Smooth muscle cell (in vitro differentiated cells): ENCODE measurements around the gene LGALSL. TPM values are rescaled to one million over a fixed set of nuclear protein-coding genes. Genes with fewer than 3 reads are reported as not detected.

ENCODE experiments used
- DNase-seq: peaks from one replicate; lab custom pipeline; 2025; ENCODE audit not compliant: unreplicated experiment; lab: John Stamatoyannopoulos, UW
- H2AFZ ChIP-seq: fragments of 200-600 bp; sonication (generic); 2 replicates; pipeline ENCODE4 v1.6.0; 2016; ENCODE audit warnings: antibody characterized with exemption, low read depth, mild to moderate bottlenecking
- H3F3A ChIP-seq: fragments of 200-600 bp; sonication (generic); 2 replicates; pipeline ENCODE4 v1.6.0; 2017; ENCODE audit warnings: antibody characterized with exemption, low read depth
- H3K27ac ChIP-seq: fragments of 200-600 bp; sonication (generic); 2 replicates; pipeline ENCODE4 v1.5.1; 2016; ENCODE audit warnings: low read depth, mild to moderate bottlenecking
- H3K27me3 ChIP-seq: fragments of 200-600 bp; sonication (generic); 2 replicates; pipeline ENCODE4 v1.6.1; 2016; ENCODE audit warnings: low read depth, mild to moderate bottlenecking
- H3K36me3 ChIP-seq: fragments of 200-600 bp; sonication (generic); 2 replicates; pipeline ENCODE4 v1.5.1; 2016; ENCODE audit warnings: low read depth
- H3K4me1 ChIP-seq: fragments of 200-600 bp; sonication (generic); 2 replicates; pipeline ENCODE4 v1.5.1; 2016; ENCODE audit warnings: low read depth
- H3K4me2 ChIP-seq: fragments of 200-600 bp; sonication (generic); 2 replicates; pipeline ENCODE4 v1.6.0; 2016; ENCODE audit warnings: mild to moderate bottlenecking
- H3K4me3 ChIP-seq: fragments of 200-600 bp; sonication (generic); 2 replicates; pipeline ENCODE4 v1.5.1; 2016; ENCODE audit warnings: mild to moderate bottlenecking
- H3K79me2 ChIP-seq: fragments of 200-600 bp; sonication (generic); 2 replicates; pipeline ENCODE4 v1.6.0; 2016; ENCODE audit warnings: low read depth, mild to moderate bottlenecking
- H3K9ac ChIP-seq: fragments of 200-600 bp; sonication (generic); 2 replicates; pipeline ENCODE4 v1.6.0; 2016; ENCODE audit warnings: low read depth
- H3K9me3 ChIP-seq: fragments of 200-600 bp; sonication (generic); replicated peaks from 2 replicates; pipeline ENCODE4 v1.5.1; 2016; ENCODE audit warnings: low read depth
- H4K20me1 ChIP-seq: fragments of 200-600 bp; sonication (generic); 2 replicates; pipeline ENCODE4 v1.6.0; 2016; ENCODE audit warnings: low read depth
- CTCF ChIP-seq: fragments of 200-600 bp; sonication (generic); IDR thresholded peaks from 2 replicates; pipeline ENCODE4 v1.5.1; 2017; ENCODE audit warnings: borderline replicate concordance, mild to moderate bottlenecking, antibody characterized with exemption; ENCODE audit not compliant: insufficient read depth, poor library complexity, severe bottlenecking
- WGBS: methylation state at CpG from one replicate; pipeline ENCODE4 v1.1.7; 2016; ENCODE audit warnings: low lambda C conversion rate; 5-methylcytosine and 5-hydroxymethylcytosine counted together
- polyA plus RNA-seq: library from polyadenylated mRNA; unstranded; fragments of >200 nt; fragmentation: Nextera tagmentation; extraction: Ambion mirVana; gene quantifications from 2 replicates; pipeline ENCODE4 v1.2.1, GENCODE V29; 2016
- total RNA-seq: library from RNA; depleted of rRNA; stranded (reverse); fragments of >200 nt; gene quantifications from 2 replicates; pipeline ENCODE4 v1.2.3, GENCODE V29; 2014

The LGALSL gene
- total and polyA plus RNA-seq, 2 experiments from 2014 or later = 8.1 to 13.9 TPM

- DNase-seq = no peak
- Histone ChIP-seq H2AFZ (no peak overlapping the region), H3K79me2 (no peaks in the 10 kb centered on the region), H3K4me3 (no peak overlapping the region), H3K9me3 (no peaks in the 10 kb centered on the region), H3K9ac (no peak overlapping the region), H3K4me2 (no peak overlapping the region), H3K36me3 (no peaks in the 10 kb centered on the region), H3K27ac (no peak overlapping the region), H3K27me3 (no peaks in the 10 kb centered on the region), H3K4me1 (peaks cover 9% of the 10 kb centered on the region), H3F3A (no peaks in the 10 kb centered on the region), H4K20me1 (no peaks in the 10 kb centered on the region)
- TF ChIP-seq CTCF = no peak
- WGBS = 59% methylated on average over 6 of the region's 6 CpGs
Measured at GRCh38 chr2:64466478-64467085, 12.6 kb downstream of the LGALSL start.

GRCh38 chr2:64467096-64467843, 13.3 kb downstream of the LGALSL start:
- H3K27me3 ChIP-seq = no peaks in the 10 kb centered on the region
- 89% methylated on average over 8 of the region's 8 CpGs for WGBS

GRCh38 chr2:64469261-64469660, 15.3 kb downstream of the LGALSL start:
- H3K36me3 ChIP-seq = no peaks in the 10 kb centered on the region
- no peak overlapping the region for H3K27ac ChIP-seq
- whole genome bisulfite sequencing = 90% methylated on average over 1 of the region's 1 CpG
- no peaks in the 10 kb centered on the region for H4K20me1 ChIP-seq
- no peaks in the 10 kb centered on the region for H3K27me3 ChIP-seq
- no peaks in the 10 kb centered on the region for H3K79me2 ChIP-seq
- DNase-seq = no peak
- H3K9me3 ChIP-seq = no peaks in the 10 kb centered on the region
- TF ChIP-seq CTCF = no peak
- H3K9ac ChIP-seq = no peak overlapping the region
- no peak overlapping the region for H3K4me3 ChIP-seq
- H3K4me1 ChIP-seq = peaks cover 9% of the 10 kb centered on the region
- H2AFZ ChIP-seq = no peak overlapping the region
- no peak overlapping the region for H3K4me2 ChIP-seq
- H3F3A ChIP-seq = no peaks in the 10 kb centered on the region

More at GRCh38 chr2:64467096-64467843, 13.3 kb downstream of the LGALSL start:
- Histone ChIP-seq H2AFZ (no peak overlapping the region), H3K4me1 (peaks cover 9% of the 10 kb centered on the region), H4K20me1 (no peaks in the 10 kb centered on the region), H3K9ac (no peak overlapping the region), H3K79me2 (no peaks in the 10 kb centered on the region), H3F3A (no peaks in the 10 kb centered on the region), H3K4me3 (no peak overlapping the region), H3K36me3 (no peaks in the 10 kb centered on the region), H3K27ac (no peak overlapping the region), H3K4me2 (no peak overlapping the region), H3K9me3 (no peaks in the 10 kb centered on the region)
- DNase-seq = no peak
- no peak for TF ChIP-seq CTCF
